ENCODE data around the gene ASIC2. TPM values are rescaled to one million over a fixed set of nuclear protein-coding genes. Genes with fewer than 3 reads are reported as not detected.

The ASIC2 gene
- total RNA-seq, 3 donors from 2014 or later = 0.84 to 4.6 (median 0.98) TPM

- intact Hi-C loops (cut with DNase I, micrococcal nuclease) = no loop called here
- Histone ChIP-seq H3K4me1 (ENCODE audit: low read depth) (no peaks in the 10 kb centered on the region), H3K9me3 (no peaks in the 10 kb centered on the region), H3K36me3 (ENCODE audit: low read depth) (no peaks in the 10 kb centered on the region), H3K4me3 (no peak overlapping the region)
- no peak for TF ChIP-seq CTCF (IDR thresholded peaks at IDR 0.05)
- DNase-seq = no peak
- no peak for ATAC-seq
Observed at GRCh38 chr17:33169580-33170285, 123.4 kb downstream of the ASIC2 start.

- intact Hi-C loops (cut with DNase I, micrococcal nuclease) = no loop called here
- no peaks in the 10 kb centered on the region for H3K36me3 ChIP-seq (ENCODE audit: low read depth)
- DNase-seq (no peak), ATAC-seq (no peak)
- no peak overlapping the region for H3K4me3 ChIP-seq
- H3K9me3 ChIP-seq = no peaks in the 10 kb centered on the region
- no peak for TF ChIP-seq CTCF (IDR thresholded peaks at IDR 0.05)
- no peaks in the 10 kb centered on the region for H3K4me1 ChIP-seq (ENCODE audit: low read depth)
Observed at GRCh38 chr17:33167736-33168135, 125.4 kb downstream of the ASIC2 start.

GRCh38 chr17:33166472-33166871 lies 126.6 kb downstream of the ASIC2 start:
- Histone ChIP-seq H3K4me3 (no peak overlapping the region), H3K36me3 (ENCODE audit: low read depth) (no peaks in the 10 kb centered on the region), H3K4me1 (ENCODE audit: low read depth) (no peaks in the 10 kb centered on the region), H3K9me3 (no peaks in the 10 kb centered on the region)
- no peak for DNase-seq
- intact Hi-C loops (cut with DNase I, micrococcal nuclease) = no loop called here
- no peak for TF ChIP-seq CTCF (IDR thresholded peaks at IDR 0.05)
- no peak for ATAC-seq

- no peak for TF ChIP-seq CTCF (IDR thresholded peaks at IDR 0.05)
- Histone ChIP-seq H3K4me3 (no peak overlapping the region), H3K36me3 (ENCODE audit: low read depth) (no peaks in the 10 kb centered on the region), H3K4me1 (ENCODE audit: low read depth) (no peaks in the 10 kb centered on the region), H3K9me3 (no peaks in the 10 kb centered on the region)
- intact Hi-C loops (cut with DNase I, micrococcal nuclease) = no loop called here
- ATAC-seq (no peak), DNase-seq (no peak)
Observed at GRCh38 chr17:33164169-33164881, 128.8 kb downstream of the ASIC2 start.

- Histone ChIP-seq H3K4me3 (no peak overlapping the region), H3K36me3 (ENCODE audit: low read depth) (no peaks in the 10 kb centered on the region), H3K9me3 (no peaks in the 10 kb centered on the region), H3K4me1 (ENCODE audit: low read depth) (no peaks in the 10 kb centered on the region)
- no peak for DNase-seq
- no peak for ATAC-seq
- TF ChIP-seq CTCF (IDR thresholded peaks at IDR 0.05) = no peak
- intact Hi-C loops (cut with DNase I, micrococcal nuclease) = no loop called here
Observed at GRCh38 chr17:33163533-33164168, 129.4 kb downstream of the ASIC2 start.

Data from mucosa of descending colon (tissue), 3 donors.